ENCODE measurements around the gene MOG.
"Not testable (repeated sequence)": the region's sequence is repeated elsewhere in the genome, so short reads cannot be mapped to it uniquely, and the experiment has no call there.

Gene MOG

GRCh38 chr6:29667158-29667557 is 10.3 kb downstream of the MOG start:
- no peak for TF ChIP-seq JUND (IDR thresholded peaks at IDR 0.05; ENCODE audit: low read depth)
- in situ Hi-C loops (cut with HindIII; ENCODE audit: low pct_unique_long_range_greater_than_20kb, low sequenced_read_pairs) = no loop called here
- no peak for DNase-seq (ENCODE audit: low read depth in 1 of 2, low spot score in 1 of 2)

- in situ Hi-C loops (cut with HindIII; ENCODE audit: low pct_unique_long_range_greater_than_20kb, low sequenced_read_pairs) = no loop called here
- no peak for TF ChIP-seq JUND (IDR thresholded peaks at IDR 0.05; ENCODE audit: low read depth)
- no peak for DNase-seq (ENCODE audit: low read depth in 1 of 2, low spot score in 1 of 2)
These were observed 14.1 kb downstream of the MOG start for GRCh38 chr6:29671026-29671425.

- DNase-seq (ENCODE audit: low read depth in 1 of 2, low spot score in 1 of 2); in situ Hi-C loops (cut with HindIII; ENCODE audit: low pct_unique_long_range_greater_than_20kb, low sequenced_read_pairs): not testable (repeated sequence)
These were observed 15.2 kb downstream of the MOG start for GRCh38 chr6:29672116-29672515.

- TF ChIP-seq JUND (IDR thresholded peaks at IDR 0.05; ENCODE audit: low read depth) = no peak
- in situ Hi-C loops (cut with HindIII; ENCODE audit: low pct_unique_long_range_greater_than_20kb, low sequenced_read_pairs) = no loop called here
- DNase-seq (ENCODE audit: low read depth in 1 of 2, low spot score in 1 of 2) = no peak
These were observed 16.3 kb downstream of the MOG start for GRCh38 chr6:29673161-29673560.

GRCh38 chr6:29674008-29674407 is 17.1 kb downstream of the MOG start:
- in situ Hi-C loops (cut with HindIII; ENCODE audit: low pct_unique_long_range_greater_than_20kb, low sequenced_read_pairs) = no loop called here
- no peak for TF ChIP-seq JUND (IDR thresholded peaks at IDR 0.05; ENCODE audit: low read depth)
- no peak for DNase-seq (ENCODE audit: low read depth in 1 of 2, low spot score in 1 of 2)

- no peak for TF ChIP-seq JUND (IDR thresholded peaks at IDR 0.05; ENCODE audit: low read depth)
- in situ Hi-C loops (cut with HindIII; ENCODE audit: low pct_unique_long_range_greater_than_20kb, low sequenced_read_pairs) = no loop called here
- no peak for DNase-seq (ENCODE audit: low read depth in 1 of 2, low spot score in 1 of 2)
These were observed 18.7 kb downstream of the MOG start for GRCh38 chr6:29675561-29675960.

GRCh38 chr6:29676981-29677601 is 20.2 kb downstream of the MOG start:
- in situ Hi-C loops (cut with HindIII; ENCODE audit: low pct_unique_long_range_greater_than_20kb, low sequenced_read_pairs) = no loop called here
- no peak for TF ChIP-seq JUND (IDR thresholded peaks at IDR 0.05; ENCODE audit: low read depth)
- DNase-seq (ENCODE audit: low read depth in 1 of 2, low spot score in 1 of 2) = no peak

GRCh38 chr6:29678114-29678513 is 21.2 kb downstream of the MOG start:
- no peak for DNase-seq (ENCODE audit: low read depth in 1 of 2, low spot score in 1 of 2)
- no peak for TF ChIP-seq JUND (IDR thresholded peaks at IDR 0.05; ENCODE audit: low read depth)
- in situ Hi-C loops (cut with HindIII; ENCODE audit: low pct_unique_long_range_greater_than_20kb, low sequenced_read_pairs) = no loop called here

GRCh38 chr6:29679962-29680361 is 23.1 kb downstream of the MOG start:
- no peak for TF ChIP-seq JUND (IDR thresholded peaks at IDR 0.05; ENCODE audit: low read depth)
- no peak for DNase-seq (ENCODE audit: low read depth in 1 of 2, low spot score in 1 of 2)
- in situ Hi-C loops (cut with HindIII; ENCODE audit: low pct_unique_long_range_greater_than_20kb, low sequenced_read_pairs) = no loop called here

GRCh38 chr6:29680416-29680815 is 23.5 kb downstream of the MOG start:
- DNase-seq (ENCODE audit: low read depth in 1 of 2, low spot score in 1 of 2) = no peak
- TF ChIP-seq JUND (IDR thresholded peaks at IDR 0.05; ENCODE audit: low read depth) = no peak
- in situ Hi-C loops (cut with HindIII; ENCODE audit: low pct_unique_long_range_greater_than_20kb, low sequenced_read_pairs) = no loop called here

GRCh38 chr6:29680904-29681303 is 24.0 kb downstream of the MOG start, which contains the start of gene ZFP57:
ZFP57 (minus strand) TSS chr6:29681152; CDS start chr6:29677003, 4,149 bp downstream.
- in situ Hi-C loops (cut with HindIII; ENCODE audit: low pct_unique_long_range_greater_than_20kb, low sequenced_read_pairs) = no loop called here
- TF ChIP-seq JUND (IDR thresholded peaks at IDR 0.05; ENCODE audit: low read depth) = no peak

GRCh38 chr6:29681811-29682210 is 24.9 kb downstream of the MOG start:
- in situ Hi-C loops (cut with HindIII; ENCODE audit: low pct_unique_long_range_greater_than_20kb, low sequenced_read_pairs) = no loop called here
- TF ChIP-seq JUND (IDR thresholded peaks at IDR 0.05; ENCODE audit: low read depth) = no peak
- no peak for DNase-seq (ENCODE audit: low read depth in 1 of 2, low spot score in 1 of 2)

More at GRCh38 chr6:29680904-29681303, 24.0 kb downstream of the MOG start, which contains the start of gene ZFP57:
- DNase-seq (ENCODE audit: low read depth in 1 of 2, low spot score in 1 of 2) = no peak

GRCh38 chr6:29685718-29686326 is 28.9 kb downstream of the MOG start:
- in situ Hi-C loops (cut with HindIII; ENCODE audit: low pct_unique_long_range_greater_than_20kb, low sequenced_read_pairs) = no loop called here
- DNase-seq (ENCODE audit: low read depth in 1 of 2, low spot score in 1 of 2) = peak in 1 of 2 experiments; percentile 44
- TF ChIP-seq JUND (IDR thresholded peaks at IDR 0.05; ENCODE audit: low read depth) = no peak

GRCh38 chr6:29694637-29695036 is 37.7 kb downstream of the MOG start:
- no peak for DNase-seq (ENCODE audit: low read depth in 1 of 2, low spot score in 1 of 2)
- in situ Hi-C loops (cut with HindIII; ENCODE audit: low pct_unique_long_range_greater_than_20kb, low sequenced_read_pairs) = no loop called here
- TF ChIP-seq JUND (IDR thresholded peaks at IDR 0.05; ENCODE audit: low read depth) = no peak

All from T47D (cell line).